ENCODE data around the gene THSD7A. TPM values are rescaled to one million over a fixed set of nuclear protein-coding genes. Genes with fewer than 3 reads are reported as not detected.

Gene THSD7A
- total and polyA plus RNA-seq, 10 of the 15 experiments (the other 5 are each of a cell fraction or from before 2014, with no cell fraction given), result 0.03 to 0.09 (median 0.03) TPM; not detected in 7

DNA sequence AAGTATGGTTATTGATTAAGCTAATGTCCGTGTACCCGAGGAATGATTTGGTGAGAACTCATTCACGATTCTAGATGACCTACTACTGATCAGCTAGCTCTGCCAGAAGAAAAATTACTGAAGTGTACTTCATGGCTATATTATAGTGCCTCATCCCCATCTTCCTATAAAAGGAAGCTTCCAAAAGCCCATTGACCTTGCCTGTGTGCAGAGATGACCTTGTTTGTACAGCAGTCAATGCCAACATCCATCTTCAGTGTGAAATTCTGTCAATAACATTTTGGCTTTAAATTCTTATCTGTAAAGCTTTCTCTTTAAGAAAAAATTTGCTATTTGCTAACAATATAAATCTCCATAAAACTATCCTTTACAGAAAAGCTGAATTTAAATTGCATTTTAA lies 315.7 kb downstream of the THSD7A start:
- Histone ChIP-seq H3K79me2 (ENCODE audit: control insufficient read depth, insufficient read depth, low read length) (no peaks in the 10 kb centered on the region), H2AFZ (ENCODE audit: control insufficient read depth, low read depth, low read length) (no peak overlapping the region), H3K9ac (ENCODE audit: control insufficient read depth, insufficient read depth, low read length) (no peak overlapping the region), H3K9me3 (replicated peaks; ENCODE audit: control insufficient read depth, insufficient read depth, low read length) (no peaks in the 10 kb centered on the region), H3K4me1 (ENCODE audit: control insufficient read depth, insufficient read depth, low read length) (no peaks in the 10 kb centered on the region), H3K4me3 (no peak overlapping the region), H3K4me2 (ENCODE audit: control insufficient read depth, insufficient read depth) (no peak overlapping the region), H3K36me3 (ENCODE audit: control insufficient read depth in 2 of 2, insufficient read depth in 2 of 2, low read length in 1 of 2) (no peaks in the 10 kb centered on the region), H4K20me1 (ENCODE audit: control insufficient read depth, insufficient read depth) (no peaks in the 10 kb centered on the region), H3K27ac (ENCODE audit: control insufficient read depth, insufficient read depth) (no peak overlapping the region), H3K27me3 (replicated peaks in 1 of 2; ENCODE audit: control insufficient read depth in 2 of 2, insufficient read depth in 2 of 2, low read length in 1 of 2) (no peaks in the 10 kb centered on the region)
- ChIA-PET RAD21 (ENCODE audit: unreplicated experiment) (no interaction called here), CTCF (interaction anchor here (1.3 kb wide), 1 partner anchor 10 kb away, joined by 3 read pairs; no protein-coding TSS in a partner anchor), SMC1A (ENCODE audit: uncharacterized antibody, unreplicated experiment) (no interaction called here), POLR2A (no interaction called here)
- FAIRE-seq (no peak), DNase-seq (ENCODE audit: low read depth, low spot score) (no peak), ATAC-seq (no peak)
- in situ Hi-C loops (cut with MboI) (no loop called here), intact Hi-C loops (cut with micrococcal nuclease; ENCODE audit: unreplicated experiment) (no loop called here)
- no TSS peak for BruUV-seq (replicated peaks)
- 3% methylated on average over 3 of the region's 3 CpGs for WGBS (ENCODE audit: insufficient coverage, insufficient replicate concordance, low lambda C conversion rate, missing lambda C conversion rate)
- TF ChIP-seq WRNIP1 (IDR thresholded peaks at IDR 0.05; ENCODE audit: borderline replicate concordance, low read depth, low read length) (no peak), POLR2A (IDR thresholded peaks at IDR 0.05; ENCODE audit: low read depth, low read length) (no peak), USF2 (IDR thresholded peaks at IDR 0.05; ENCODE audit: borderline replicate concordance, low read depth, low read length) (no peak), TARDBP (IDR thresholded peaks at IDR 0.05; ENCODE audit: borderline replicate concordance) (no peak), NR2C1 (IDR thresholded peaks at IDR 0.05) (no peak), RBBP5 (conservative IDR thresholded peaks at IDR 0.05) (no peak), TCF3 (IDR thresholded peaks at IDR 0.05; ENCODE audit: borderline replicate concordance, insufficient read depth, low read depth, low read length) (no peak), SP1 (IDR thresholded peaks at IDR 0.05; ENCODE audit: low read depth, low read length) (no peak), KDM1A (IDR thresholded peaks at IDR 0.05; ENCODE audit: borderline replicate concordance) (no peak), BCL3 (IDR thresholded peaks at IDR 0.05; ENCODE audit: borderline replicate concordance, insufficient read depth, low read depth, low read length, poor library complexity, severe bottlenecking) (no peak), NFIC (IDR thresholded peaks at IDR 0.05; ENCODE audit: low read depth, low read length) (no peak)
- TF ChIP-seq, protein P1, sequence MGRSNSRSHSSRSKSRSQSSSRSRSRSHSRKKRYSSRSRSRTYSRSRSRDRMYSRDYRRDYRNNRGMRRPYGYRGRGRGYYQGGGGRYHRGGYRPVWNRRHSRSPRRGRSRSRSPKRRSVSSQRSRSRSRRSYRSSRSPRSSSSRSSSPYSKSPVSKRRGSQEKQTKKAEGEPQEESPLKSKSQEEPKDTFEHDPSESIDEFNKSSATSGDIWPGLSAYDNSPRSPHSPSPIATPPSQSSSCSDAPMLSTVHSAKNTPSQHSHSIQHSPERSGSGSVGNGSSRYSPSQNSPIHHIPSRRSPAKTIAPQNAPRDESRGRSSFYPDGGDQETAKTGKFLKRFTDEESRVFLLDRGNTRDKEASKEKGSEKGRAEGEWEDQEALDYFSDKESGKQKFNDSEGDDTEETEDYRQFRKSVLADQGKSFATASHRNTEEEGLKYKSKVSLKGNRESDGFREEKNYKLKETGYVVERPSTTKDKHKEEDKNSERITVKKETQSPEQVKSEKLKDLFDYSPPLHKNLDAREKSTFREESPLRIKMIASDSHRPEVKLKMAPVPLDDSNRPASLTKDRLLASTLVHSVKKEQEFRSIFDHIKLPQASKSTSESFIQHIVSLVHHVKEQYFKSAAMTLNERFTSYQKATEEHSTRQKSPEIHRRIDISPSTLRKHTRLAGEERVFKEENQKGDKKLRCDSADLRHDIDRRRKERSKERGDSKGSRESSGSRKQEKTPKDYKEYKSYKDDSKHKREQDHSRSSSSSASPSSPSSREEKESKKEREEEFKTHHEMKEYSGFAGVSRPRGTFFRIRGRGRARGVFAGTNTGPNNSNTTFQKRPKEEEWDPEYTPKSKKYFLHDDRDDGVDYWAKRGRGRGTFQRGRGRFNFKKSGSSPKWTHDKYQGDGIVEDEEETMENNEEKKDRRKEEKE (IDR thresholded peaks at IDR 0.05), result no peak
- TF ChIP-seq, protein P2, sequence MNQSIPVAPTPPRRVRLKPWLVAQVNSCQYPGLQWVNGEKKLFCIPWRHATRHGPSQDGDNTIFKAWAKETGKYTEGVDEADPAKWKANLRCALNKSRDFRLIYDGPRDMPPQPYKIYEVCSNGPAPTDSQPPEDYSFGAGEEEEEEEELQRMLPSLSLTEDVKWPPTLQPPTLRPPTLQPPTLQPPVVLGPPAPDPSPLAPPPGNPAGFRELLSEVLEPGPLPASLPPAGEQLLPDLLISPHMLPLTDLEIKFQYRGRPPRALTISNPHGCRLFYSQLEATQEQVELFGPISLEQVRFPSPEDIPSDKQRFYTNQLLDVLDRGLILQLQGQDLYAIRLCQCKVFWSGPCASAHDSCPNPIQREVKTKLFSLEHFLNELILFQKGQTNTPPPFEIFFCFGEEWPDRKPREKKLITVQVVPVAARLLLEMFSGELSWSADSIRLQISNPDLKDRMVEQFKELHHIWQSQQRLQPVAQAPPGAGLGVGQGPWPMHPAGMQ (IDR thresholded peaks at IDR 0.05; ENCODE audit: borderline replicate concordance), result no peak
- TF ChIP-seq, protein P3, sequence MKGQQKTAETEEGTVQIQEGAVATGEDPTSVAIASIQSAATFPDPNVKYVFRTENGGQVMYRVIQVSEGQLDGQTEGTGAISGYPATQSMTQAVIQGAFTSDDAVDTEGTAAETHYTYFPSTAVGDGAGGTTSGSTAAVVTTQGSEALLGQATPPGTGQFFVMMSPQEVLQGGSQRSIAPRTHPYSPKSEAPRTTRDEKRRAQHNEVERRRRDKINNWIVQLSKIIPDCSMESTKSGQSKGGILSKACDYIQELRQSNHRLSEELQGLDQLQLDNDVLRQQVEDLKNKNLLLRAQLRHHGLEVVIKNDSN (IDR thresholded peaks at IDR 0.05; ENCODE audit: borderline replicate concordance, extremely low read length, insufficient read depth, low read depth, low read length), result no peak
